Measurements from ENCODE around the gene POLR1E. TPM values are rescaled to one million over a fixed set of nuclear protein-coding genes. Genes with fewer than 3 reads are reported as not detected.

POLR1E gene
- total RNA-seq, 1 donor from 2014 or later = 38.6 TPM

GRCh38 chr9:37520641-37521040, 34.9 kb downstream of the POLR1E start:
- H3K27me3 Mint-ChIP-seq (ENCODE audit: insufficient read depth, low read depth) = peaks cover 2% of the 10 kb centered on the region
- no peaks in the 10 kb centered on the region for H3K4me1 Mint-ChIP-seq
- Histone ChIP-seq H3K9ac (no peak overlapping the region), H3K27ac (no peak overlapping the region), H3K36me3 (no peaks in the 10 kb centered on the region), H2AFZ (replicated peaks) (no peak overlapping the region), H3K4me2 (no peak overlapping the region), H3K4me1 (no peaks in the 10 kb centered on the region), H4K20me1 (ENCODE audit: low read depth) (no peaks in the 10 kb centered on the region), H3K9me3 (ENCODE audit: low read depth) (no peaks in the 10 kb centered on the region), H3K4me3 (no peak overlapping the region), H3F3A (ENCODE audit: low read depth) (no peaks in the 10 kb centered on the region), H3K27me3 (no peaks in the 10 kb centered on the region), H3K79me2 (ENCODE audit: low read depth) (no peaks in the 10 kb centered on the region)
- no peak overlapping the region for H3K27ac Mint-ChIP-seq
- DNase-seq (ENCODE audit: low spot score) = no peak
- no peaks in the 10 kb centered on the region for H3K9me3 Mint-ChIP-seq
- TF ChIP-seq EZH2 (IDR thresholded peaks at IDR 0.05) (no peak), EZH2phosphoT487 (IDR thresholded peaks at IDR 0.05) (no peak), CTCF (IDR thresholded peaks at IDR 0.05) (no peak)
- H3K4me3 Mint-ChIP-seq = no peak overlapping the region
- H3K36me3 Mint-ChIP-seq = peaks cover 31% of the 10 kb centered on the region

- no peaks in the 10 kb centered on the region for H3K36me3 ChIP-seq
- H3K4me3 ChIP-seq = no peak overlapping the region
- H3K4me2 ChIP-seq = no peak overlapping the region
- H3K4me3 Mint-ChIP-seq = no peak overlapping the region
- no peak overlapping the region for H3K27ac Mint-ChIP-seq
- no peaks in the 10 kb centered on the region for H3K9me3 Mint-ChIP-seq
- H3K9me3 ChIP-seq (ENCODE audit: low read depth) = no peaks in the 10 kb centered on the region
- H3K36me3 Mint-ChIP-seq = peaks cover 31% of the 10 kb centered on the region
- no peaks in the 10 kb centered on the region for H3F3A ChIP-seq (ENCODE audit: low read depth)
- H3K27me3 ChIP-seq = no peaks in the 10 kb centered on the region
- H3K27me3 Mint-ChIP-seq (ENCODE audit: insufficient read depth, low read depth) = peaks cover 2% of the 10 kb centered on the region
- no peak overlapping the region for H2AFZ ChIP-seq (replicated peaks)
- H4K20me1 ChIP-seq (ENCODE audit: low read depth) = no peaks in the 10 kb centered on the region
- TF ChIP-seq EZH2phosphoT487 (IDR thresholded peaks at IDR 0.05) (no peak), EZH2 (IDR thresholded peaks at IDR 0.05) (no peak), CTCF (IDR thresholded peaks at IDR 0.05) (no peak)
- no peaks in the 10 kb centered on the region for H3K79me2 ChIP-seq (ENCODE audit: low read depth)
- no peak for DNase-seq (ENCODE audit: low spot score)
- H3K9ac ChIP-seq = no peak overlapping the region
- H3K27ac ChIP-seq = no peak overlapping the region
- no peaks in the 10 kb centered on the region for H3K4me1 Mint-ChIP-seq
- H3K4me1 ChIP-seq = no peaks in the 10 kb centered on the region
Measured at GRCh38 chr9:37521111-37521510, 35.4 kb downstream of the POLR1E start.

- peaks cover 2% of the 10 kb centered on the region for H3K27me3 Mint-ChIP-seq (ENCODE audit: insufficient read depth, low read depth)
- Histone ChIP-seq H3F3A (ENCODE audit: low read depth) (no peaks in the 10 kb centered on the region), H3K79me2 (ENCODE audit: low read depth) (no peaks in the 10 kb centered on the region), H3K9ac (no peak overlapping the region), H3K27ac (no peak overlapping the region), H3K4me3 (no peak overlapping the region), H3K4me1 (no peaks in the 10 kb centered on the region), H2AFZ (replicated peaks) (no peak overlapping the region), H3K36me3 (no peaks in the 10 kb centered on the region), H3K27me3 (no peaks in the 10 kb centered on the region), H3K4me2 (no peak overlapping the region), H4K20me1 (ENCODE audit: low read depth) (no peaks in the 10 kb centered on the region), H3K9me3 (ENCODE audit: low read depth) (no peaks in the 10 kb centered on the region)
- no peak for DNase-seq (ENCODE audit: low spot score)
- no peak for TF ChIP-seq EZH2 (IDR thresholded peaks at IDR 0.05)
- TF ChIP-seq EZH2phosphoT487 (IDR thresholded peaks at IDR 0.05) = no peak
- TF ChIP-seq CTCF (IDR thresholded peaks at IDR 0.05) = no peak
- no peaks in the 10 kb centered on the region for H3K4me1 Mint-ChIP-seq
- peaks cover 41% of the 10 kb centered on the region for H3K36me3 Mint-ChIP-seq
- H3K4me3 Mint-ChIP-seq = no peak overlapping the region
- no peak overlapping the region for H3K27ac Mint-ChIP-seq
- H3K9me3 Mint-ChIP-seq = no peaks in the 10 kb centered on the region
Measured at GRCh38 chr9:37522971-37523370, 37.2 kb downstream of the POLR1E start.
